ENCODE measurements around the gene TCP11.

DNA sequence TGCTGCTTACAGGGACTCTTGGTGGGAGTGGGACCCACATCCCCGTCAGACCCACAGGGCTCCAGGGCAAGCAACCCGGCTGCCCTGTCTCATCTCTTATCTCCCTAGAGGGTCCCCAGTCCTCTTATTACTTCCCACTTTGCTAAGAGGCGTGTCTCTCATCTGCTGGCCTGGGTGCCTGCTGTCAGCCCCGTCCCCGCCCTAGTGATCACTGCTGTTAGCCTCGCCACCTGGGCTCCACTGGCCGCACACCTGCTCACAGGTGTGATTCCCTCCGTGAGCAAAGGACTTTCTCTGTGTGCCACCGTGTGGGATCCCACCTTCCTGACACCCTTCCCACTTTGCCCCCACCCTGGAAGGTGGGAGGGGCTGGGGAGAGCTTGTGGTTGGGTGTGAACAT, 57.6 kb downstream of the TCP11 start:
- TF ChIP-seq, protein P1, sequence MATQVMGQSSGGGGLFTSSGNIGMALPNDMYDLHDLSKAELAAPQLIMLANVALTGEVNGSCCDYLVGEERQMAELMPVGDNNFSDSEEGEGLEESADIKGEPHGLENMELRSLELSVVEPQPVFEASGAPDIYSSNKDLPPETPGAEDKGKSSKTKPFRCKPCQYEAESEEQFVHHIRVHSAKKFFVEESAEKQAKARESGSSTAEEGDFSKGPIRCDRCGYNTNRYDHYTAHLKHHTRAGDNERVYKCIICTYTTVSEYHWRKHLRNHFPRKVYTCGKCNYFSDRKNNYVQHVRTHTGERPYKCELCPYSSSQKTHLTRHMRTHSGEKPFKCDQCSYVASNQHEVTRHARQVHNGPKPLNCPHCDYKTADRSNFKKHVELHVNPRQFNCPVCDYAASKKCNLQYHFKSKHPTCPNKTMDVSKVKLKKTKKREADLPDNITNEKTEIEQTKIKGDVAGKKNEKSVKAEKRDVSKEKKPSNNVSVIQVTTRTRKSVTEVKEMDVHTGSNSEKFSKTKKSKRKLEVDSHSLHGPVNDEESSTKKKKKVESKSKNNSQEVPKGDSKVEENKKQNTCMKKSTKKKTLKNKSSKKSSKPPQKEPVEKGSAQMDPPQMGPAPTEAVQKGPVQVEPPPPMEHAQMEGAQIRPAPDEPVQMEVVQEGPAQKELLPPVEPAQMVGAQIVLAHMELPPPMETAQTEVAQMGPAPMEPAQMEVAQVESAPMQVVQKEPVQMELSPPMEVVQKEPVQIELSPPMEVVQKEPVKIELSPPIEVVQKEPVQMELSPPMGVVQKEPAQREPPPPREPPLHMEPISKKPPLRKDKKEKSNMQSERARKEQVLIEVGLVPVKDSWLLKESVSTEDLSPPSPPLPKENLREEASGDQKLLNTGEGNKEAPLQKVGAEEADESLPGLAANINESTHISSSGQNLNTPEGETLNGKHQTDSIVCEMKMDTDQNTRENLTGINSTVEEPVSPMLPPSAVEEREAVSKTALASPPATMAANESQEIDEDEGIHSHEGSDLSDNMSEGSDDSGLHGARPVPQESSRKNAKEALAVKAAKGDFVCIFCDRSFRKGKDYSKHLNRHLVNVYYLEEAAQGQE (IDR thresholded peaks at IDR 0.05; ENCODE audit: insufficient read depth in 1 of 2, low read depth in 2 of 2, low read length in 1 of 2): no peak
- TF ChIP-seq POLR2AphosphoS5 (IDR thresholded peaks at IDR 0.05; ENCODE audit: low read depth, low read length): no peak
- TF ChIP-seq, protein P2, sequence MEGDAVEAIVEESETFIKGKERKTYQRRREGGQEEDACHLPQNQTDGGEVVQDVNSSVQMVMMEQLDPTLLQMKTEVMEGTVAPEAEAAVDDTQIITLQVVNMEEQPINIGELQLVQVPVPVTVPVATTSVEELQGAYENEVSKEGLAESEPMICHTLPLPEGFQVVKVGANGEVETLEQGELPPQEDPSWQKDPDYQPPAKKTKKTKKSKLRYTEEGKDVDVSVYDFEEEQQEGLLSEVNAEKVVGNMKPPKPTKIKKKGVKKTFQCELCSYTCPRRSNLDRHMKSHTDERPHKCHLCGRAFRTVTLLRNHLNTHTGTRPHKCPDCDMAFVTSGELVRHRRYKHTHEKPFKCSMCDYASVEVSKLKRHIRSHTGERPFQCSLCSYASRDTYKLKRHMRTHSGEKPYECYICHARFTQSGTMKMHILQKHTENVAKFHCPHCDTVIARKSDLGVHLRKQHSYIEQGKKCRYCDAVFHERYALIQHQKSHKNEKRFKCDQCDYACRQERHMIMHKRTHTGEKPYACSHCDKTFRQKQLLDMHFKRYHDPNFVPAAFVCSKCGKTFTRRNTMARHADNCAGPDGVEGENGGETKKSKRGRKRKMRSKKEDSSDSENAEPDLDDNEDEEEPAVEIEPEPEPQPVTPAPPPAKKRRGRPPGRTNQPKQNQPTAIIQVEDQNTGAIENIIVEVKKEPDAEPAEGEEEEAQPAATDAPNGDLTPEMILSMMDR (IDR thresholded peaks at IDR 0.05): no peak
